ENCODE measurements around the gene JARID2. TPM values are rescaled to one million over a fixed set of nuclear protein-coding genes. Genes with fewer than 3 reads are reported as not detected.

Gene JARID2
- total RNA-seq, 1 donor from 2014 or later: 38.9 TPM

DNA sequence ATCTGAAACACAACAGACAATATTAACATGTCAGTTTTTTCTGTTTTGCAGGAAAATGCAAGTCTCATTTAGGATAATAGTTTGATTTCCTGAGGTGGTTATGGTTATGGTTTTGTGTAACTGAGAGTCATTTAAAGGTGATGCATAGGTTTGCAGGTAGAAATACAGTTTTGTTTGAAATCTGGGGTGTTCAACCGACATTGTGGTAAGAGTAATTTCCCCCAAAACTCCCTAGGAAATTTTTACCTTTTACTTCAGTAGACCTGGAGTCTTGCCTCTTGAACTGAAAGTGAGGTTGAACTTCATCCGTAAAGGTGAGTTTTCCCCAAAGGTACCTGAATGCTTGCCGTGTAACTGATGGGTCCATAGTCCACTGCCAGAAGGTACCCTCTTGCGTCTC, 71.4 kb downstream of the JARID2 start:
- no peak overlapping the region for H3K27ac Mint-ChIP-seq
- H3K9ac ChIP-seq: no peak overlapping the region
- H2AFZ ChIP-seq (replicated peaks): no peak overlapping the region
- peaks cover 24% of the 10 kb centered on the region for H3F3A ChIP-seq (ENCODE audit: low read depth)
- H3K36me3 Mint-ChIP-seq: no peaks in the 10 kb centered on the region
- no peaks in the 10 kb centered on the region for H3K9me3 ChIP-seq (ENCODE audit: low read depth)
- H3K4me1 Mint-ChIP-seq: peaks cover 85% of the 10 kb centered on the region
- peaks cover 40% of the 10 kb centered on the region for H3K4me1 ChIP-seq
- H3K27me3 Mint-ChIP-seq (ENCODE audit: insufficient read depth, low read depth): no peaks in the 10 kb centered on the region
- no peak for TF ChIP-seq EZH2phosphoT487 (IDR thresholded peaks at IDR 0.05)
- TF ChIP-seq, protein P1, sequence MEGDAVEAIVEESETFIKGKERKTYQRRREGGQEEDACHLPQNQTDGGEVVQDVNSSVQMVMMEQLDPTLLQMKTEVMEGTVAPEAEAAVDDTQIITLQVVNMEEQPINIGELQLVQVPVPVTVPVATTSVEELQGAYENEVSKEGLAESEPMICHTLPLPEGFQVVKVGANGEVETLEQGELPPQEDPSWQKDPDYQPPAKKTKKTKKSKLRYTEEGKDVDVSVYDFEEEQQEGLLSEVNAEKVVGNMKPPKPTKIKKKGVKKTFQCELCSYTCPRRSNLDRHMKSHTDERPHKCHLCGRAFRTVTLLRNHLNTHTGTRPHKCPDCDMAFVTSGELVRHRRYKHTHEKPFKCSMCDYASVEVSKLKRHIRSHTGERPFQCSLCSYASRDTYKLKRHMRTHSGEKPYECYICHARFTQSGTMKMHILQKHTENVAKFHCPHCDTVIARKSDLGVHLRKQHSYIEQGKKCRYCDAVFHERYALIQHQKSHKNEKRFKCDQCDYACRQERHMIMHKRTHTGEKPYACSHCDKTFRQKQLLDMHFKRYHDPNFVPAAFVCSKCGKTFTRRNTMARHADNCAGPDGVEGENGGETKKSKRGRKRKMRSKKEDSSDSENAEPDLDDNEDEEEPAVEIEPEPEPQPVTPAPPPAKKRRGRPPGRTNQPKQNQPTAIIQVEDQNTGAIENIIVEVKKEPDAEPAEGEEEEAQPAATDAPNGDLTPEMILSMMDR (IDR thresholded peaks at IDR 0.05): no peak
- H3K4me3 Mint-ChIP-seq: no peak overlapping the region
- DNase-seq (ENCODE audit: low spot score): no peak
- no peak overlapping the region for H3K4me3 ChIP-seq
- no peaks in the 10 kb centered on the region for H3K9me3 Mint-ChIP-seq
- no peak overlapping the region for H3K4me2 ChIP-seq
- peaks cover 97% of the 10 kb centered on the region for H4K20me1 ChIP-seq (ENCODE audit: low read depth)
- H3K27ac ChIP-seq: peak overlapping the region; percentile 33
- no peaks in the 10 kb centered on the region for H3K27me3 ChIP-seq
- H3K79me2 ChIP-seq (ENCODE audit: low read depth): peaks cover 100% of the 10 kb centered on the region
- H3K36me3 ChIP-seq: no peaks in the 10 kb centered on the region

DNA sequence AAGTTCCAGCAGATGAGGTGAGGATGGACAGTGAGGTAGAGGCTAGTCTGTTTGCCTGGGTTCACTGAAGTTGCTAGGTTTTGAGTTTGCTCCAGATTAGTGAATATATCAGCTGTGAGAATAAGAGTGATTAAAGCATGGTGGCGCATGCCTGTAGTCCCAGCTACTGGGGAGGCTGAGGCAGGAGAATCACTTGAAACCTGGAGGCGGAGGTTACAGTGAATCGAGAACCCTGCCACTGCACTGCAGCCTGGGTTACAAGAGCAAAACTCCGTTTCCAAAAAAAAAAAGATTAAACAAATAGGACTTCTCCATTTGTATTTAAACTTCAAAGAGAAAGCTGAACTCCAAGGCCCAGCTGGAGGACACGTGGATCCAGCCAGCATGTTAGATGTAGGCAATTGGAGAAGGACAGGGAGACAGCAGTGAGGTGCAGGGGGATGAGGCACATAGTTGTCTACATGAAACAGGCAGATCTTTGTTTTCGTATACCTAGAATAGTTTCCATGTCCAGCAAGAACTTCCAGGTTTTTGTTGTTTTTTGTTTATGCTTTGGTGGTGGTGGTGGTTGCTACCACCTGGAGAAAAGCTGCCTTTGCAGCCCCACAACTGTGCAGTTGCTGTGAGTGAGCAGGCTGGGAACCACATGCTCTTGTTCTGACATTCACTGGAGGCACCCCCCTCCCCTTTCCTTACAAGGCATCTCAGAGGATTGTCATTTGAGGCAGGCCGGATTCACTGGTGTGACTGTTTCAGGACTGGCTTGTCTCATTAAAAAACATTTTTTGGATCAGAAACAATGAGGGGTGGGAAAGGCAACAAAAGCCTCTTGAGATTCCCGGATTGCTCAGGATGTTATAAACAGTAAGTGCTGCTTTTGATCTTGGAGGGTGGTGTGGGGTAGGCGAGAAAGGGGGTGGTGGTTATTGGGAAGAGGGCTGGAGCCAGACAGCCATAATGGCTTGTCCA, 72.3 kb downstream of the JARID2 start:
- Mint-ChIP-seq H3K27ac (peak overlapping the region; percentile 50), H3K4me1 (peaks cover 85% of the 10 kb centered on the region), H3K4me3 (peak overlapping the region; percentile 71), H3K36me3 (peaks cover 1% of the 10 kb centered on the region), H3K9me3 (no peaks in the 10 kb centered on the region), H3K27me3 (ENCODE audit: insufficient read depth, low read depth) (no peaks in the 10 kb centered on the region)
- H4K20me1 ChIP-seq (ENCODE audit: low read depth): peaks cover 97% of the 10 kb centered on the region
- no peaks in the 10 kb centered on the region for H3K27me3 ChIP-seq
- H3K9ac ChIP-seq: no peak overlapping the region
- H3K4me2 ChIP-seq: peak overlapping the region; percentile 9
- peaks cover 100% of the 10 kb centered on the region for H3K79me2 ChIP-seq (ENCODE audit: low read depth)
- no peak overlapping the region for H2AFZ ChIP-seq (replicated peaks)
- no peaks in the 10 kb centered on the region for H3K36me3 ChIP-seq
- H3F3A ChIP-seq (ENCODE audit: low read depth): peaks cover 27% of the 10 kb centered on the region
- TF ChIP-seq, protein P1 (IDR thresholded peaks at IDR 0.05): no peak
- TF ChIP-seq EZH2 (IDR thresholded peaks at IDR 0.05) (no peak), EZH2phosphoT487 (IDR thresholded peaks at IDR 0.05) (no peak)
- H3K9me3 ChIP-seq (ENCODE audit: low read depth): no peaks in the 10 kb centered on the region
- peak; percentile 68 for DNase-seq (ENCODE audit: low spot score)
- H3K4me3 ChIP-seq: no peak overlapping the region
- H3K4me1 ChIP-seq: peaks cover 43% of the 10 kb centered on the region
- peak overlapping the region; percentile 33 for H3K27ac ChIP-seq

DNA sequence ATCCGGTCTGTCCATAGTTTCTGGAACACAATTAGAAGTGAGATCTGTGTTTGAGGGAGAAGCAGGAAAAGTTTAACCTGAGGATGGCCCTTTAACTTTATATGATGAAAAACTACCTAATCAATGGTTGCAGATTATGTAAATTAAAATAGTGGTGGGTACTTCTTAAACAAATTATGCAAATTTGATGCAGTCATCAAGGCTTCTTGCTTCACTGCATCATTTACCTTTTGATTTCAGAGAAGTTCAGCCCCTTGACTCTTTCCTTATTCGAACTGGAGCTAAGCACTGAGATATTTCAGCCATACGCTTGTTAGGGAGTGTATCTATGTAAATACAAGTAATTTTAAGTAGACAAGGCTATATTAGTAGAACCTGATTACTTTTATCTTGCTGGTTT, 73.8 kb downstream of the JARID2 start:
- peaks cover 27% of the 10 kb centered on the region for H3F3A ChIP-seq (ENCODE audit: low read depth)
- peaks cover 35% of the 10 kb centered on the region for H3K4me1 ChIP-seq
- DNase-seq (ENCODE audit: low spot score): no peak
- H4K20me1 ChIP-seq (ENCODE audit: low read depth): peaks cover 88% of the 10 kb centered on the region
- peaks cover 2% of the 10 kb centered on the region for H3K9me3 Mint-ChIP-seq
- no peak overlapping the region for H3K4me3 Mint-ChIP-seq
- no peak overlapping the region for H3K27ac ChIP-seq
- H3K36me3 Mint-ChIP-seq: peaks cover 4% of the 10 kb centered on the region
- TF ChIP-seq, protein P1 (IDR thresholded peaks at IDR 0.05): no peak
- TF ChIP-seq EZH2 (IDR thresholded peaks at IDR 0.05) (no peak), EZH2phosphoT487 (IDR thresholded peaks at IDR 0.05) (no peak)
- H3K4me2 ChIP-seq: no peak overlapping the region
- peaks cover 75% of the 10 kb centered on the region for H3K4me1 Mint-ChIP-seq
- no peak overlapping the region for H2AFZ ChIP-seq (replicated peaks)
- no peaks in the 10 kb centered on the region for H3K27me3 Mint-ChIP-seq (ENCODE audit: insufficient read depth, low read depth)
- H3K9ac ChIP-seq: no peak overlapping the region
- H3K9me3 ChIP-seq (ENCODE audit: low read depth): no peaks in the 10 kb centered on the region
- no peaks in the 10 kb centered on the region for H3K27me3 ChIP-seq
- H3K27ac Mint-ChIP-seq: peak overlapping the region; percentile 48
- H3K36me3 ChIP-seq: no peaks in the 10 kb centered on the region
- peaks cover 100% of the 10 kb centered on the region for H3K79me2 ChIP-seq (ENCODE audit: low read depth)
- no peak overlapping the region for H3K4me3 ChIP-seq
